Ramos (cell line): Measurements from ENCODE around the gene ARHGAP12.

ENCODE experiments used
- in situ Hi-C: fragments of 300-500 bp; cut with MboI; formaldehyde crosslinking; loops from one replicate; pipeline ENCODE4 v1.14.3; 2022; ENCODE audit warnings: low sequenced_read_pairs; ENCODE audit not compliant: unreplicated experiment

ARHGAP12 gene

DNA sequence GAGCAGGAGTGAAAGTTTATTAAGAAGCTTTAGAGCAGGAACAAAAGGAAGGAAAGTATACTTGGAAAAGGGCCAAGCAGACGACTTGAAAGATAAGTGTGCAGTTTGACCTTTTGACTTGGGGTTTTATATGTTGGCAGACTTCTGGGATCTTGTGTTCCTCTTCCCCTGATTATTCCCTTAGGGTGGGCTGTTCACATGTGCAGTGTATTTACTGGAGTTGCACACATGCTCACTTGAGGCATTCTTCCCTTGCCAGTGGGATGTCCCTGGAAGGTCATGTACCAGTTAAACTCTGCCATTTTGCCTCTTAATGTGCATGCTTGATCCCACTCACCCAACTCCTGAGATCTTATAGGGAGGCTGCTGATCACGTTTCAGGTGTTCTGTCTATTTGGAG is 23.4 kb upstream of the ARHGAP12 start:
- in situ Hi-C loops: no loop called here

- in situ Hi-C loops: no loop called here
These were observed 20.6 kb upstream of the ARHGAP12 start for GRCh38 chr10:31949266-31949665.

GRCh38 chr10:31948021-31948420 is 19.4 kb upstream of the ARHGAP12 start:
- in situ Hi-C loops: no loop called here

GRCh38 chr10:31947144-31947926 is 18.7 kb upstream of the ARHGAP12 start:
- in situ Hi-C loops: no loop called here

- in situ Hi-C loops: no loop called here
These were observed 16.8 kb upstream of the ARHGAP12 start for GRCh38 chr10:31945392-31945791.

- in situ Hi-C loops: no loop called here
These were observed 15.4 kb upstream of the ARHGAP12 start for GRCh38 chr10:31944071-31944433.

DNA sequence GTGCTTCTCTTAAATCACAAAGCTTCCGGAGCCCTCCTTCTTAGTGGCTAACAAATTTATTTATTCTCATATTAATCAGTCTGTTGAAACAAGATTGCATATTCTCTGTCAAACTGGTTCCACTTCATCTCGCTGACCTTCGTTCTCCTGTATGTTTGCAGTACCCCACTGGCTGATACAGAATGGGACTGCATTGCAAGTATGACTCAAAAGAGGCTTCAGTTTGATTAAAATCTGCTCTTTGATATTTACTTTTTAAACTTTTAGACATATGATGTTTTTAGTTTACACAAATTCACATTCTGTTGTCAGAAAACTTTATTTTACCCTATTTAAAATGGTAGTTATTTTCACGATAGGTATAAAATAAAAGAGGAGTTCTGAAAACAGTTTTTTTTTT is 14.3 kb upstream of the ARHGAP12 start:
- in situ Hi-C loops: no loop called here

DNA sequence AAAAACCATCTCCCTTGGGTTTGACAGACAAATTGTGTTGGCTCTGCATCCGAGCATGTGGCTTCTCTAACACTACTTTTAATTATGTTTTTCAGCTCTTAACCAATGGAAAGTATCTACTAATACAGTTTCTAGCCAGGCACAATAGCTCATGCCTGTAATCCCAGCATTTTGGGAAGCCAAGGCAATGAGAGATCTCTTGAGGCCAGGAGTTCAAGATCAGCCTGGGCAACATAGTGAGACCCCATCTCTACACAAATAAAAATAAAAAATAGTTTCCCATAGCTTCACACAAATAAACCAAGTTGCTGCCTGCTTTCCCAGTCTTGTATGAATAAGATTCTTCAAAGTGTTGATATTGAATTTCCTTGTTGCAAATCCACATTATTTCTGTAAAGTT is 13.8 kb upstream of the ARHGAP12 start:
- in situ Hi-C loops: no loop called here

DNA sequence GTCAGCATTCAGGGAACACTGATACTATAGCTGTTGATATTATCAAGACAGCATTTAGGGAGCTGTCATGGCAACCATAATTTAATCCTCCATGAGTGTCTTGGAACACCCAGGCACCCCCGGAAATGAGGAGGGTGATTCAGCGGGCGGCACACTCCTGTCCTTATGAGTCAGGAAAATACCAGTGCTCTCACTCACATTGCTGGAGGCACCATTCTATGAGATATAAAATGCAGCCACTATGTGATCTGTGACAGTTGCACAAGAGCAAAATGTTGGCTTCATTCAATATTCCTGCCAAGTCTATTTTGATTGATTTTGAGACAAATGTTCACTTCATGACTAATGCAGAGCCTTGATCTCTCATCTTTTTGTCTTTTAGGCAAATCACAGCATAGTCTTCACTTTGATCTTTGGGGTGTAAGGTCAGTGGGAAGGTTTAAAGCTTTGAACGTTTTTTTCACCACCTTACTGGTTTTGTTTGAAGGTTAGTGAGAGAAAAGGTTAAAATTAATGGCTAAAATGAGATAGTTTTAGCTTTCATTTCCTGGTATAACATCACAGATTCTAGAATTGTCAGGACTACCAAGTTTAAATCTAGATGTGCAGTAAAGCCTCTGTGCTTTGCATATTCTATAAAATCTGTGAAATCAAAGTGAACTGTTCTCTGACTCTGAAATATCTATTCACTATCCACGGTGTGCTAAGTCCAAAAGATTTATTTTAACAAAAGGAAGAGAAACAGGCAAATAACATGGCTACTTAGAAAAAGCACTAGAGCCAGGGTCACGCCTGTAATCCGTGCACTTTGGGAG is 12.4 kb upstream of the ARHGAP12 start:
- in situ Hi-C loops: no loop called here

GRCh38 chr10:31939797-31940708 is 11.4 kb upstream of the ARHGAP12 start:
- in situ Hi-C loops: no loop called here

DNA sequence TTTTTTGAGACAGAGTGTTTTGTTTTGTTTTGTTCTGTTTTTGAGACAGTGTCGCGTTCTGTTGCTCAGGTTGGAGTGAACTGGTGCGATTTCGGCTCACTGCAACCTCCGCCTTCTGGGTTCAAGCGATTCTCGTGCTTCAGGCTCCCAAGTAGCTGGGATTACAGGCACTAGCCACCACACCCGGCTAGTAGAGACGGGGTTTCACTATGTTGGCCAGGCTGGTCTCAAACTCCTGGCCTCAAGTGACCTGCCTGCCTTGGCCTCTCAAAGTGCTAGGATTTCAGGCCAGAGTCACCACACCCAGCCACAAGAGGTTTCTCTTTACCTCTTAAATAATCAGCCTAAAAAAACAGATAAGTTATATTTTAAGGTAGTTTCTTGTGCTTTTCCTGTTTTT is 8.7 kb upstream of the ARHGAP12 start:
- in situ Hi-C loops: no loop called here

- in situ Hi-C loops: no loop called here
These were observed 8.3 kb upstream of the ARHGAP12 start for GRCh38 chr10:31936933-31937332.

DNA sequence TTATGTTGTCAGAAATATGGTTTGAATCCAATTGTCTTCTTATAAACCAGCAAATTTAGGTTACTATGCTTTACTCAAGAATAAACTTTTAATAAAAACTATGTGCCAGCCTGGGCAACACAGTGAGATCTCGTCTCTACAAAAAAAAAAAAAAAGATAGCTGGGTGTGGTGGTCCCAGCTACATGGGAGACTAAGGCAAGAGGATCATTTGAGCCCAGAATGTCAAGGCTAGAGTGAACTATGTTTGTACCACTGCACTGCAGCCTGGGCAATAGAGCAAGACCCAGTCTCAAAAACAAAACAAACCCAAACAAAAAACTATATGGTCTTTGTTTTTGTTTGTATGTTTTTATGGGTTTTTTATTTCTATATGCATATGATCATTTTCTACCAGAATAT is 7.5 kb upstream of the ARHGAP12 start:
- in situ Hi-C loops: no loop called here

DNA sequence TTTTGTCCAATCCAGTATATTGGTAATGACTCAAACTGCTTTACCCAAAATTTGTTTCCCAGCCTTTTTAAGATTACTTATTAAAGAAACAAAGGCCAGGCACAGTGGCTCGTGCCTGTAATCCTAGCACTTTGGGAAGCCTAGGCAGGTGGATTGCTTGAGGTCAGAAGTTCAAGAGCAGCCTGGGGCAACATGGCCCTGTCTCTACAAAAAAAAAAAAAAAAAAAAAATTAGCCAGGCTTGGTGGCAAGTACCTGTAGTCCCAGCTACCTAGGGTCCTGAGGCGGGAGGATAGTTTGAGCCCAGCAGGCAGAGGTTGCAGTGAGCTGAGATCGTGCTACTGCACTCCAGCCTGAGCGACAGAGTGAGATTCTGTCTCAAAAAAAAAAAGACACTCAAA is 7.0 kb upstream of the ARHGAP12 start:
- in situ Hi-C loops: no loop called here

GRCh38 chr10:31932838-31933237 is 4.2 kb upstream of the ARHGAP12 start:
- in situ Hi-C loops: no loop called here

DNA sequence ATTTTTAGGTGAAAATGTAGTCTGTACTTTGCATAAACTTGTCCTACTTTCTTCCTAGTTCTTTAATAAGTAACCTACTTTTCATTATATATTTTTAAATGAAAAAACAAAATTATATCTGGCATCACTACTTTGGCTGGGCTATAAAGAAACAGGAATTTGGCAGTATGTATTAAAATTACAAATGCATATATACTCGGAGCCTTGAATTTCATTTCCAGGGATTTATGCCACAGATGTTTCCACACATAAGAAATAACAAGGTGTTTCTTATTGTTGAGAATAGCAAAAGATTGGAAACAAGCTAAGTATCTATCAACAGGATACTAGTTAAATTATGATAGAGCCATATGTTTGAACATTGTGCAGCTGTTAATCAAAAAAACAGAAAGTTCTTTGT is 2.2 kb upstream of the ARHGAP12 start:
- in situ Hi-C loops: no loop called here

DNA sequence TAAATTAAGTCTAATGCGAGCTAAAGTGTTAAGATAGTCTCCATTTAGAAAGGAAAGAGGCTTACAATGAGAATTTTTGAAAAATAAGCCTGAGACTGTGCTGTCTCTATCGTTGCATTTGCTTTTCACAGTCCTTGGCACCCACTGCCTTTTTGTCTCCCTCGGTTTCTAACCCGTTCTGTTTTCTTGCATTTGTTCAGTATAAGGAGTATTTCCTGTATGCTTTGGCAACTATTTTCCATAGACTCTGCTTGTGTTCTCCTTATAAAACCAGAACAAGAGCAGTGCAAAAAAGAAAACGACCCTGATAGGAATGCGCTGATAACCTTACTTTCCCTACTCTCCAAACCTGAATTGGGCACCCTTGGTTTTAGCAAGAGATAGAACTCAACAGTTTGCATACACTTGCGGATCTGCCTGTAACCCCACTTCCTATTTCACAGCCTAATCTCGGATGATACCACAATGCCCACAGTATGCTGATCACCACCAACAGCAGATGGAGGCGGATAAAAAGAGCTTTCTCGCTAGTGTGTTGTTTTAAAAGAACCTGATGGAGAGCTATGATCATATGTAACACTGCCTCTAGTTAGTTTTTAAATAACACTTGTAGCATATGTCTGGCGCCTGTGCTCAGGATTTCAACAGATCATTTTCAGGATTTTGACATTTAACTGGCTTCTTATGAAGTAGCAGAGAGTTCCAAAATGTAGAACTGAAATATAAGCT is 1.6 kb upstream of the ARHGAP12 start:
- in situ Hi-C loops: no loop called here

GRCh38 chr10:31929261-31930022 is 811 bp upstream of the ARHGAP12 start:
- in situ Hi-C loops: no loop called here

- in situ Hi-C loops: no loop called here
These were observed 615 bp downstream of the ARHGAP12 start for GRCh38 chr10:31927884-31928548.
